Stimulated activated naive CD8-positive, alpha-beta T cell treated with anti-CD3 and anti-CD28 coated beads, Interleukin-15, Interleukin-2, amounts not matched to agents 100 ng/mL and 50 ng/mL, for 24 hours (primary cell): ENCODE measurements around the gene CELF5.
"Not testable (repeated sequence)": the region's sequence is repeated elsewhere in the genome, so short reads cannot be mapped to it uniquely, and the experiment has no call there.

Experiments
- H3K27ac Mint-ChIP-seq: one replicate; pipeline ENCODE4 v1.8.0; 2021; ENCODE audit warnings: mild to moderate bottlenecking, mixed read lengths
- H3K27me3 Mint-ChIP-seq: one replicate; pipeline ENCODE4 v1.8.0; 2021; ENCODE audit warnings: mixed read lengths
- H3K36me3 Mint-ChIP-seq: one replicate; pipeline ENCODE4 v1.8.0; 2021; ENCODE audit warnings: low read depth, mixed read lengths
- H3K4me1 Mint-ChIP-seq: one replicate; pipeline ENCODE4 v1.8.0; 2021; ENCODE audit warnings: low read depth, mixed read lengths
- H3K4me3 Mint-ChIP-seq: one replicate; pipeline ENCODE4 v1.8.0; 2021; ENCODE audit warnings: mild to moderate bottlenecking, mixed read lengths
- H3K9me3 Mint-ChIP-seq: one replicate; pipeline ENCODE4 v1.8.0; 2021; ENCODE audit warnings: mixed read lengths

CELF5 gene

GRCh38 chr19:3315676-3315973, 91.2 kb downstream of the CELF5 start:
- Mint-ChIP-seq H3K27me3 (peaks cover 16% of the 10 kb centered on the region), H3K27ac (no peak overlapping the region), H3K4me1 (no peaks in the 10 kb centered on the region), H3K36me3 (no peaks in the 10 kb centered on the region), H3K4me3 (no peak overlapping the region), H3K9me3 (no peaks in the 10 kb centered on the region)

GRCh38 chr19:3316132-3316648, 91.7 kb downstream of the CELF5 start:
- Mint-ChIP-seq H3K9me3 (no peaks in the 10 kb centered on the region), H3K27ac (no peak overlapping the region), H3K27me3 (peaks cover 20% of the 10 kb centered on the region), H3K4me3 (no peak overlapping the region), H3K4me1 (no peaks in the 10 kb centered on the region), H3K36me3 (no peaks in the 10 kb centered on the region)

DNA sequence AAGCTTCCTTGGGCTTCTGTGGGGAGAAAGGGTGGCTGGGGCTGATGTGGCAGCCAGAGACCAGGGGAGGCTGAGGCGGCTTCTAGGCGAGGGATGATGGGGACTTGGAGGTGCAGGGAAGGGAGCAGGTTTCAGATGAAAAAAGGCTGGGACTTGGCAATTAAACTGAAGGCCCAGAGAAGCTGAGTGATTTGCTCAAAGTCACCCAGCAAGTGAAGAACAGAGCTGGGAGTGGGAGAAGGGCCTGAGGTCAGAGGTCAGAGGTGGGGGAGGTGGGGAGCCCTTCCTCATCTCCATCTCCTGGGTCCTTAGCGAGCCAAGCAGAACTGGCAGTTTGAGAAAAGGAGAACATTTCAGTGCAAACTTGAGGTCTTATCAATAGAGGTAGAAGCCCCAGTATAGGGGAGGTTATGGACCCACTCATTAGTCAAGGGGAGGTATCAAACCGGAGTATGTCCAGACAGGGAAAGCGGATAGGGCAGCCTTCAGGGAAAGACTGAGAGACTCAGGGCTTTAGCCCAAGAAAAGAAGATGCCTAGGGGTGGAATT, 92.3 kb downstream of the CELF5 start:
- peaks cover 17% of the 10 kb centered on the region for H3K27me3 Mint-ChIP-seq
- H3K4me3 Mint-ChIP-seq = no peak overlapping the region
- H3K27ac Mint-ChIP-seq = no peak overlapping the region
- H3K9me3 Mint-ChIP-seq = no peaks in the 10 kb centered on the region
- no peaks in the 10 kb centered on the region for H3K4me1 Mint-ChIP-seq
- H3K36me3 Mint-ChIP-seq = no peaks in the 10 kb centered on the region

DNA sequence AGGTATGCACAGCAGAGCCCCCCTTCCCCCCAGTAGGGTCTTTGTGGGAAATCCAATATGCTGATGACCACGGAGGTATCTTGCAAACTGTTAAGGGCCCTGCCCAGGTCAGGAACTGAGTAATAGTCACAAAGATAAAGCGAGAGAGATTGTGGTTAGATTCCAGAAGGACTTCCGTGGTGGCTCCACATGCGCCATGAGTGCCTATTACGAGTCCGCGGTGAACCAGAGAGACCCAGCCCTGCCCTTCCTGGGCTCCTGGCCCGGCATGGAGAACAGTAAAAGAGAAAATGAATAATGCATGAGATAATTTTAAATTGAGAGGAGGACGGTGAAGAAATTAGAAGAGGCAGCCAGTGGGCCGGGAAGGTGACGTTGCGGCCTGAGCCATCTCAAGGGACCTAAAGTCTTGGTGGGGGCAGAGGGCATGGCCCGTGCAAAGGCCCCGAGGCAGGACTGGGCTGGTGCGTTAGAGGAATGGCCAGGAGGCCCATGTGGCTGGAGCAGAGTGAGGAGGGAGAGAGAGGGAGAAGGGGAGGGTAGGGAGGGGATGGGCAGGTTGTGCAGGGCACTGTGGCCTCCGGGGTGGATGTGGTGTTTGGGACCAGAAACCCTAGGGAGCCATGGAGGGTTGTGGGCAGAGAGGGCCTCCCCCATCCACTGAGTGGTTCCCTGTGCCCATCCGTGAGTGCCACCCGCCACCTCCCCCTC, 95.3 kb downstream of the CELF5 start:
- no peak overlapping the region for H3K27ac Mint-ChIP-seq
- no peaks in the 10 kb centered on the region for H3K9me3 Mint-ChIP-seq
- H3K36me3 Mint-ChIP-seq = no peaks in the 10 kb centered on the region
- H3K27me3 Mint-ChIP-seq = peaks cover 14% of the 10 kb centered on the region
- H3K4me1 Mint-ChIP-seq = no peaks in the 10 kb centered on the region
- no peak overlapping the region for H3K4me3 Mint-ChIP-seq

GRCh38 chr19:3320354-3320670, 95.9 kb downstream of the CELF5 start:
- Mint-ChIP-seq H3K9me3 (no peaks in the 10 kb centered on the region), H3K27me3 (peaks cover 14% of the 10 kb centered on the region), H3K27ac (no peak overlapping the region), H3K36me3 (no peaks in the 10 kb centered on the region), H3K4me1 (no peaks in the 10 kb centered on the region), H3K4me3 (no peak overlapping the region)

DNA sequence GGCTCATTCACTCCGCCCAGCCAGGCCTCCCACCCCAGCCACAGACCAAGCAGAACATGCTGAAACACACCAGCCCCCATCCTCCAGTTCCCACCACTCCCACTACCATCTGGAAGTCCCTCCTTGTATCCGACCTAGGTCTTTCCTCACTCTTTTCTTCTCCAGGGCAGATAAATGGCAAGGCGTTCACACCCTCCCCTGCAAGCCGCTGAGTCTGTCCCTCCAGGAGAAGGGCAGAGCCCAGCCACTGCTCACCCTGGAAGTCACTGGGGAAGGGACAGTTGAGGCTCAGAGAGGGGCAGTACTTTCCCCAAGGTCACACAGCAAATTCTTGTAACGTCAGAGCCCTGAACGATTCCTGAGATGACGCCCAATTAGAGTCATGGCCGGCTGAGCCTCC, 96.4 kb downstream of the CELF5 start:
- Mint-ChIP-seq H3K27me3 (peaks cover 14% of the 10 kb centered on the region), H3K4me3 (no peak overlapping the region), H3K4me1 (no peaks in the 10 kb centered on the region), H3K9me3 (no peaks in the 10 kb centered on the region), H3K27ac (no peak overlapping the region), H3K36me3 (no peaks in the 10 kb centered on the region)

- H3K27ac Mint-ChIP-seq = no peak overlapping the region
- no peaks in the 10 kb centered on the region for H3K36me3 Mint-ChIP-seq
Observed at GRCh38 chr19:3321696-3322095, 97.2 kb downstream of the CELF5 start.

DNA sequence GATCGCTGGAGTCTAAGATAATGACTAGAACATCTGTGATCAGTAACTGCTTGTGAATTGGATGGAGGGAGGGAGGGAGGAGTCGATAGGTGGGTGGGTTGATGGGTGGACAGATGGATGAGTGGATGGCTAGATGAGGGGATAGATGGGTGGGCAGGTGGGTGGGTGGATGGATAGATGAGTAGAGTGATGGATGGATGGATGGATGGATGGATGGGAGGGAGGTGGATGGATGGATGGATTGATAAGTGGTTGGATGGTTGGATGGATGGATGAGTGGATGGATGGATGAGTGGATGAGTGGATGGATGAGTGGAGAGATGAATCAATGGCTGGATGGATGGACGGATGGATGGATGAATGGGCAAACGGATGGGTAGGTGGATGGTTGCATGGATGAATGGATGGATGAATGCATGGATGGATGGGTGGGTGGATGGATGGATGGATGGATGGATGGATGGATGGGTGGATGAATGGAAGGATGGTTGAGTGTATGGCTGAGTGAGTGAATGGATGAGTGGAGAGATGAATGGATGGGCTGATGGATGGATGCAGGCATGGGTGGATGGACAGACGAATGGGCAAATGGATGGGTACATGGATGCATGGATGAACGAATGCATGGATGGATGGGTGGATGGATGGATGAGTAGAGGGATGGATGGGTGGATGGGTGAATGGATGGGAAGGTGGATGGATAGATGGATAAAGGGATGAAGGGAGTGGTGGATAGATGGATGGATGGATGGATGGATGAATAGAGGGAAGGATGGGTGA, 97.9 kb downstream of the CELF5 start:
- Mint-ChIP-seq H3K27ac (no peak overlapping the region), H3K27me3 (peaks cover 14% of the 10 kb centered on the region), H3K4me3 (no peak overlapping the region), H3K9me3 (no peaks in the 10 kb centered on the region), H3K36me3 (no peaks in the 10 kb centered on the region), H3K4me1 (no peaks in the 10 kb centered on the region)

More at GRCh38 chr19:3321696-3322095, 97.2 kb downstream of the CELF5 start:
- no peak overlapping the region for H3K4me3 Mint-ChIP-seq
- H3K27me3 Mint-ChIP-seq = peaks cover 14% of the 10 kb centered on the region
- H3K4me1 Mint-ChIP-seq = no peaks in the 10 kb centered on the region
- H3K9me3 Mint-ChIP-seq = no peaks in the 10 kb centered on the region

GRCh38 chr19:3323026-3323425, 98.6 kb downstream of the CELF5 start:
- H3K36me3 Mint-ChIP-seq = no peaks in the 10 kb centered on the region
- H3K27ac Mint-ChIP-seq = no peak overlapping the region
- peaks cover 14% of the 10 kb centered on the region for H3K27me3 Mint-ChIP-seq
- H3K4me3 Mint-ChIP-seq = no peak overlapping the region
- H3K4me1 Mint-ChIP-seq = no peaks in the 10 kb centered on the region
- no peaks in the 10 kb centered on the region for H3K9me3 Mint-ChIP-seq

DNA sequence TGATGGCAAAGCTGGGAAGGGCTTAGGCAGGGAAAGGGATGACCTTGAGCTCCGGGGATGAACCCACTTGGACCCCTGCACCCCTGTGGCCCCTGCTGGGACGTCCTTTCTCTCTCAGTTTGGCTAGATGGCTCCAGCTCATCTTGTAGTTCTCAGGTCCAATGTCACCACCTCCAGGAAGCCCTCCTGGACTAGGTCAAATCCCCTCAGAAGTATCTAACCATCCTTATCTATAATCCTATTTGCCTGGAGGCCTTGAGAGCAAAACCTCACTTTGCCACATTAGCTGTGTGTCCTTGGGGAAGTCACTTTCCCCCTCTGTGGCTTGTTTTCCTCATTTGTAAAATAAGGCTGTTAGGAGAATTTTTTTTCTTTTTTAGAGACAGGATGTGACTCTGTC, 99.2 kb downstream of the CELF5 start:
- peaks cover 14% of the 10 kb centered on the region for H3K27me3 Mint-ChIP-seq
- no peaks in the 10 kb centered on the region for H3K4me1 Mint-ChIP-seq
- no peak overlapping the region for H3K27ac Mint-ChIP-seq
- no peaks in the 10 kb centered on the region for H3K9me3 Mint-ChIP-seq
- no peaks in the 10 kb centered on the region for H3K36me3 Mint-ChIP-seq
- no peak overlapping the region for H3K4me3 Mint-ChIP-seq

- Mint-ChIP-seq H3K4me3 (no peak overlapping the region), H3K9me3 (no peaks in the 10 kb centered on the region), H3K27ac (no peak overlapping the region), H3K36me3 (no peaks in the 10 kb centered on the region), H3K4me1 (no peaks in the 10 kb centered on the region), H3K27me3 (peaks cover 14% of the 10 kb centered on the region)
Observed at GRCh38 chr19:3324405-3324856, 100.0 kb downstream of the CELF5 start.

DNA sequence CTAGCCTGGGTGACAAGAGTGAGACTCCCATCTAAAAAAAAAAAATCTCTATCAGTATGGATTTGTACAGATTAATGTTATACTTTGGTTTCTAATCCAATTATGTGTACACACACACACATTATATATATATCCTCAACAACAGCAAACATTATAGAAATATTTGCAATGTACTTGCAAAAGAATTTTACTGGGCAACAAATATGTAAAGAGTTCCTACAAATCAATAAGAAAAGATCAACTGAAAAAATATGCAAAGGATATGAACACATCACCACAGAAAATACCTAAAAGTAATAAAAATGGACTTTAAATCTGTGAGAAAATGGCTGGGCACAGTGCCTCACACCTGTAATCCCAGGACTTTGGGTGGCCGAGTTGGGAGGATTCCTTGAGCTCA, 101.0 kb downstream of the CELF5 start:
- no peaks in the 10 kb centered on the region for H3K4me1 Mint-ChIP-seq
- no peak overlapping the region for H3K4me3 Mint-ChIP-seq
- no peak overlapping the region for H3K27ac Mint-ChIP-seq
- H3K36me3 Mint-ChIP-seq = no peaks in the 10 kb centered on the region
- H3K9me3 Mint-ChIP-seq = no peaks in the 10 kb centered on the region
- peaks cover 10% of the 10 kb centered on the region for H3K27me3 Mint-ChIP-seq

GRCh38 chr19:3328743-3329142, 104.3 kb downstream of the CELF5 start:
- no peak overlapping the region for H3K27ac Mint-ChIP-seq

GRCh38 chr19:3330047-3330446, 105.6 kb downstream of the CELF5 start:
- no peak overlapping the region for H3K4me3 Mint-ChIP-seq
- H3K9me3 Mint-ChIP-seq = no peaks in the 10 kb centered on the region
- no peak overlapping the region for H3K27ac Mint-ChIP-seq
- no peaks in the 10 kb centered on the region for H3K4me1 Mint-ChIP-seq
- H3K36me3 Mint-ChIP-seq = no peaks in the 10 kb centered on the region
- H3K27me3 Mint-ChIP-seq = no peaks in the 10 kb centered on the region

More at GRCh38 chr19:3328743-3329142, 104.3 kb downstream of the CELF5 start:
- no peaks in the 10 kb centered on the region for H3K27me3 Mint-ChIP-seq
- H3K36me3 Mint-ChIP-seq = no peaks in the 10 kb centered on the region
- no peak overlapping the region for H3K4me3 Mint-ChIP-seq
- no peaks in the 10 kb centered on the region for H3K4me1 Mint-ChIP-seq
- no peaks in the 10 kb centered on the region for H3K9me3 Mint-ChIP-seq

GRCh38 chr19:3332232-3332631, 107.8 kb downstream of the CELF5 start:
- H3K9me3 Mint-ChIP-seq, H3K27me3 Mint-ChIP-seq, H3K36me3 Mint-ChIP-seq, H3K4me1 Mint-ChIP-seq, H3K4me3 Mint-ChIP-seq, H3K27ac Mint-ChIP-seq: not testable (repeated sequence)
